ENCODE results near the gene PLXNC1. TPM values are rescaled to one million over a fixed set of nuclear protein-coding genes. Genes with fewer than 3 reads are reported as not detected.
A peak's percentile ranks its signal among the peaks of the same experiment; 100 is the strongest.

Gene PLXNC1
- total and polyA plus RNA-seq, 3 donors from 2014 or later = 36.5 to 201 (median 96.5) TPM

GRCh38 chr12:94127239-94128131, 20.9 kb upstream of the PLXNC1 start:
- H3K27me3 ChIP-seq = no peaks in the 10 kb centered on the region
- H3K4me1 ChIP-seq = peaks cover 2% of the 10 kb centered on the region
- H3K27ac ChIP-seq = no peak overlapping the region
- 75 to 78% methylated on average over 12 of the region's 12 CpGs for WGBS, 2 donors
- no peak for DNase-seq
- intact Hi-C loops (cut with DNase I; ENCODE audit: low total_unique reads) = no loop called here
- no peaks in the 10 kb centered on the region for H3K36me3 ChIP-seq (ENCODE audit: low read depth, missing control alignments)
- H3K9me3 ChIP-seq = no peaks in the 10 kb centered on the region
- no peak for TF ChIP-seq CTCF (IDR thresholded peaks at IDR 0.05)
- TF ChIP-seq POLR2A (IDR thresholded peaks at IDR 0.05) = no peak
- H3K4me3 ChIP-seq = no peak overlapping the region

GRCh38 chr12:94128280-94128679, 20.1 kb upstream of the PLXNC1 start:
- no peaks in the 10 kb centered on the region for H3K36me3 ChIP-seq (ENCODE audit: low read depth, missing control alignments)
- no peaks in the 10 kb centered on the region for H3K27me3 ChIP-seq
- no peaks in the 10 kb centered on the region for H3K9me3 ChIP-seq
- no peak overlapping the region for H3K4me3 ChIP-seq
- no peak for DNase-seq
- no peak overlapping the region for H3K27ac ChIP-seq
- WGBS, 2 donors = 44 to 70% methylated on average over 4 of the region's 4 CpGs
- TF ChIP-seq CTCF (IDR thresholded peaks at IDR 0.05) (no peak), POLR2A (IDR thresholded peaks at IDR 0.05) (no peak)
- intact Hi-C loops (cut with DNase I; ENCODE audit: low total_unique reads) = no loop called here
- peaks cover 2% of the 10 kb centered on the region for H3K4me1 ChIP-seq

- no peak overlapping the region for H3K4me3 ChIP-seq
- DNase-seq = peak; percentile 35
- H3K4me1 ChIP-seq = no peaks in the 10 kb centered on the region
- H3K27me3 ChIP-seq = no peaks in the 10 kb centered on the region
- 26 to 29% methylated on average over 6 of the region's 6 CpGs for WGBS, 2 donors
- H3K9me3 ChIP-seq = no peaks in the 10 kb centered on the region
- no peaks in the 10 kb centered on the region for H3K36me3 ChIP-seq (ENCODE audit: low read depth, missing control alignments)
- TF ChIP-seq CTCF (IDR thresholded peaks at IDR 0.05) (peak; percentile 46 to 93 (median 71)), POLR2A (IDR thresholded peaks at IDR 0.05) (no peak)
- intact Hi-C loops (cut with DNase I; ENCODE audit: low total_unique reads) = no loop called here
- no peak overlapping the region for H3K27ac ChIP-seq
Measured at GRCh38 chr12:94133964-94134795, 14.2 kb upstream of the PLXNC1 start.

- Histone ChIP-seq H3K36me3 (ENCODE audit: low read depth, missing control alignments) (no peaks in the 10 kb centered on the region), H3K27ac (no peak overlapping the region), H3K4me3 (no peak overlapping the region), H3K9me3 (no peaks in the 10 kb centered on the region), H3K27me3 (no peaks in the 10 kb centered on the region), H3K4me1 (no peaks in the 10 kb centered on the region)
- WGBS, 2 donors = 100% methylated on average over 1 of the region's 1 CpG
- TF ChIP-seq CTCF (IDR thresholded peaks at IDR 0.05) (no peak), POLR2A (IDR thresholded peaks at IDR 0.05) (no peak)
- no peak for DNase-seq
- intact Hi-C loops (cut with DNase I; ENCODE audit: low total_unique reads) = no loop called here
Measured at GRCh38 chr12:94135896-94136295, 12.5 kb upstream of the PLXNC1 start.
